Colonic mucosa (tissue), 4 donors: ENCODE data around the gene SH3BP1. TPM values are rescaled to one million over a fixed set of nuclear protein-coding genes. Genes with fewer than 3 reads are reported as not detected.

Source experiments
- DNase-seq: peaks from one replicate; pipeline ENCODE4 v3.0.0-alpha.2; 2020
- H3K27ac ChIP-seq: fragments of 200-600 bp; one replicate; pipeline ENCODE4 v1.8.0; 2021
- H3K27me3 ChIP-seq: fragments of 200-600 bp; one replicate; pipeline ENCODE4 v1.8.0; 2021
- H3K36me3 ChIP-seq: fragments of 200-600 bp; one replicate; pipeline ENCODE4 v1.8.0; 2021
- H3K4me1 ChIP-seq: fragments of 200-600 bp; one replicate; pipeline ENCODE4 v1.8.0; 2021; ENCODE audit warnings: mild to moderate bottlenecking
- H3K4me3 ChIP-seq: fragments of 200-600 bp; one replicate; pipeline ENCODE4 v1.8.0; 2021
- H3K9ac ChIP-seq, 2 donors: one replicate each; pipeline ENCODE4 v1.7.0; 2013; ENCODE audit warnings: control low read depth in 2 of 2, low read depth in 2 of 2, low read length in 2 of 2
- H3K9me3 ChIP-seq: fragments of 200-600 bp; one replicate; pipeline ENCODE4 v1.8.0; 2021
- intact Hi-C: fragments of 100-400 bp; cut with DNase I; formaldehyde crosslinking; loops from one replicate; pipeline ENCODE4 v1.14.1; 2022
- total RNA-seq, 2 donors: library from RNA; stranded (reverse); fragmentation: NEBNext Ultra II Directional in 1 of 2; extraction: Animal tissue kit (Norgen Biotek cat#: 25700) in 1 of 2; gene quantifications; one replicate each; pipeline ENCODE4 v1.2.1, GENCODE V29; 2021
- TF ChIP-seq, protein P1 (sequence below): fragments of 200-600 bp; IDR thresholded peaks from one replicate; pipeline ENCODE4 v1.8.0; 2022; ENCODE audit warnings: antibody characterized with exemption, mild to moderate bottlenecking
- donor health status: healthy.
- donor health status: DM: no; HTN: no; CAD: no.
- donor health status: DM: no; HTN: no; CAD: no.

Gene SH3BP1
- total RNA-seq, 2 donors from 2014 or later = 91.8 to 125 TPM

DNA sequence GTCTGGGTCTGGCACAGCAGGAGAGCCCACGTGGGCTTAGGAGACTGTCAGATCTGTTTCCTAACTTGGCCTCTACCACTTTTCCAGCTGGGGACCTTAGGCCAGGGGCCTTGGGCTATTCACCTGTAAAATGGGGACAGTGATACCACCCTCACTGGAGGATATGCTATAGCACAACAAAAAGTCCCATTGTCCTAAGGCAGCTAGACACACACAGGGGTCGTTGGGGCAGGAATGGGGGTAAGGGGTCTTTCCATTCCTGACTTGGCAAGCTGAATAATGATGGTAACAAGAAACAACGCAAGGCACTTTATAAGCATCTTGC, 2.6 kb upstream of the SH3BP1 start:
- peak overlapping the region in 1 of 2 donors; percentile 68 for H3K9ac ChIP-seq
- H3K27ac ChIP-seq = no peak overlapping the region
- TF ChIP-seq, protein P1, sequence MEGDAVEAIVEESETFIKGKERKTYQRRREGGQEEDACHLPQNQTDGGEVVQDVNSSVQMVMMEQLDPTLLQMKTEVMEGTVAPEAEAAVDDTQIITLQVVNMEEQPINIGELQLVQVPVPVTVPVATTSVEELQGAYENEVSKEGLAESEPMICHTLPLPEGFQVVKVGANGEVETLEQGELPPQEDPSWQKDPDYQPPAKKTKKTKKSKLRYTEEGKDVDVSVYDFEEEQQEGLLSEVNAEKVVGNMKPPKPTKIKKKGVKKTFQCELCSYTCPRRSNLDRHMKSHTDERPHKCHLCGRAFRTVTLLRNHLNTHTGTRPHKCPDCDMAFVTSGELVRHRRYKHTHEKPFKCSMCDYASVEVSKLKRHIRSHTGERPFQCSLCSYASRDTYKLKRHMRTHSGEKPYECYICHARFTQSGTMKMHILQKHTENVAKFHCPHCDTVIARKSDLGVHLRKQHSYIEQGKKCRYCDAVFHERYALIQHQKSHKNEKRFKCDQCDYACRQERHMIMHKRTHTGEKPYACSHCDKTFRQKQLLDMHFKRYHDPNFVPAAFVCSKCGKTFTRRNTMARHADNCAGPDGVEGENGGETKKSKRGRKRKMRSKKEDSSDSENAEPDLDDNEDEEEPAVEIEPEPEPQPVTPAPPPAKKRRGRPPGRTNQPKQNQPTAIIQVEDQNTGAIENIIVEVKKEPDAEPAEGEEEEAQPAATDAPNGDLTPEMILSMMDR = no peak
- peaks cover 37% of the 10 kb centered on the region for H3K4me1 ChIP-seq
- no peaks in the 10 kb centered on the region for H3K27me3 ChIP-seq
- H3K9me3 ChIP-seq = no peaks in the 10 kb centered on the region
- peaks cover under 1% of the 10 kb centered on the region for H3K36me3 ChIP-seq
- intact Hi-C loops = no loop called here
- DNase-seq = no peak
- no peak overlapping the region for H3K4me3 ChIP-seq

GRCh38 chr22:37638391-37639069, 939 bp upstream of the SH3BP1 start:
- no peaks in the 10 kb centered on the region for H3K27me3 ChIP-seq
- H3K27ac ChIP-seq = peak overlapping the region; percentile 79
- peaks cover 4% of the 10 kb centered on the region for H3K36me3 ChIP-seq
- peak; percentile 85 for DNase-seq
- intact Hi-C loops = no loop called here
- H3K9ac ChIP-seq = peak overlapping the region; percentile 92 to 100
- peaks cover 45% of the 10 kb centered on the region for H3K4me1 ChIP-seq
- peak overlapping the region; percentile 48 for H3K4me3 ChIP-seq
- no peaks in the 10 kb centered on the region for H3K9me3 ChIP-seq
- TF ChIP-seq, protein P1 = no peak

- Histone ChIP-seq H3K36me3 (peaks cover 10% of the 10 kb centered on the region), H3K27ac (peak overlapping the region; percentile 79), H3K9ac (peak overlapping the region; percentile 92 to 100), H3K27me3 (no peaks in the 10 kb centered on the region), H3K4me3 (peak overlapping the region; percentile 48), H3K4me1 (peaks cover 36% of the 10 kb centered on the region), H3K9me3 (no peaks in the 10 kb centered on the region)
- TF ChIP-seq, protein P1 = no peak
- intact Hi-C loops = loop anchor here (5.0 to 10.0 kb wide), 2 partner anchors 42 to 155 kb away; no protein-coding TSS in a partner anchor
- DNase-seq = no peak
Observed at GRCh38 chr22:37639771-37640590, 512 bp downstream of the SH3BP1 start.

GRCh38 chr22:37640591-37641560, 1.4 kb downstream of the SH3BP1 start:
- H3K9ac ChIP-seq = peak overlapping the region; percentile 80 to 100
- peak overlapping the region; percentile 79 for H3K27ac ChIP-seq
- peak; percentile 61 for DNase-seq
- H3K9me3 ChIP-seq = no peaks in the 10 kb centered on the region
- H3K36me3 ChIP-seq = peaks cover 12% of the 10 kb centered on the region
- intact Hi-C loops = loop anchor here (5.0 to 10.0 kb wide), 2 partner anchors 41 to 154 kb away; no protein-coding TSS in a partner anchor
- TF ChIP-seq, protein P1 = no peak
- H3K4me1 ChIP-seq = peaks cover 35% of the 10 kb centered on the region
- H3K27me3 ChIP-seq = no peaks in the 10 kb centered on the region
- peak overlapping the region; percentile 48 for H3K4me3 ChIP-seq

DNA sequence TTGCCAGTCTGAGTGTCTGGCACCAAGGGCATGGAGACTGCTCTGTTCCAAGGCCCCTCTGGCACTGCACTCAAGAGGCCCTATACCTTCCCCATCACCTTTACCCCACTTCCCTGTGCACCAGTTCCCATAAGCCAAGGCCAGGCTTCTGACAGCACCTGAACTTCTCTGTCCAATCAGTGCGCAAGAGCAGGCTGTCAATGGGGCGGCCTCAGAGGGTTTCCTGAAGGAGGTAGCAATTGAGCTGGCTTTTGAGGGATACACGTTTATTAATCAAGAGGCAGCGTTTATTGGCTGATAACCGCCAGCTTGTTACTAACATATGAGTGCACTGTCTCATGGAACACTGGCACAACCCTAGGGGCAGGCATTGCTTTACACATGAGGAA, 2.1 kb downstream of the SH3BP1 start:
- Histone ChIP-seq H3K36me3 (peaks cover 12% of the 10 kb centered on the region), H3K27me3 (no peaks in the 10 kb centered on the region), H3K9me3 (no peaks in the 10 kb centered on the region), H3K27ac (peak overlapping the region; percentile 79), H3K4me1 (peaks cover 35% of the 10 kb centered on the region), H3K4me3 (peak overlapping the region; percentile 48), H3K9ac (peak overlapping the region; percentile 80 to 100)
- DNase-seq = peak; percentile 82
- intact Hi-C loops = loop anchor here (5.0 to 10.0 kb wide), 2 partner anchors 41 to 153 kb away; no protein-coding TSS in a partner anchor
- TF ChIP-seq, protein P1 = no peak
